GF-D8 (cell line): ENCODE measurements around the gene FBXL16.
A peak's percentile ranks its signal among the peaks of the same experiment; 100 is the strongest.

Source experiments
- DNase-seq: peaks from one replicate; lab custom pipeline; 2025; lab: John Stamatoyannopoulos, UW

Gene FBXL16

DNA sequence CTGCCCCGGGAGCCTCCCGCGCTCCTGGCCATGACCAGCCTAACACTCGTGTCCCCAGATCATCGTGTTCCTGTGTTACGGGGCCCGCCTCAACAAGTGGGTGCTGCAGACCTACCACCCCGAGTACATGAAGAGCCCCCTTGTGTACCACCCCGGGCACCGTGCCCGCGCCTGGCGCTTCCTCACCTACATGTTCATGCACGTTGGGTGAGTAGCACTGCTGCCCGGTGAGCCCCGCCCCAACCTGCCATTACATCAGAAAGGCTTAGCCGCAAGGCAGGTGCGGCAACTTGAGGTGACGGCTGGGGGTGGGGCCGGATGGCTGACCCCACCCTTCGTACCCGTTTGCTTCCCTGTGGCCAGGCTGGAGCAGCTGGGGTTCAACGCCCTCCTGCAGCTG lies 28.7 kb downstream of the FBXL16 start:
- DNase-seq, result no peak

DNA sequence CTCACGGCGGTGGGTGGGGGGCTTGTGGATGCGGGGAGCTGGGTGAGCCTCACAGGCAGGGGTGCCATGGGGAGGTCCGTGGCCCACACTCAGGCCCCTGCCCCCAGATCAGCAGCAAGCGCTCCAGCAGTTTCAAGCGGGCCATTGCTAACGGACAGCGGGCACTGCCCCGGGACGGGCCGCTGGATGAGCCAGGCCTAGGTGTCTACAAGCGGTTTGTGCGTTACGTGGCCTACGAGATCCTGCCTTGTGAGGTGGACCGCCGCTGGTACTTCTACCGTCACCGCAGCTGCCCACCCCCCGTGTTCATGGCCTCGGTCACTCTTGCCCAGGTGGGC lies 29.1 kb downstream of the FBXL16 start:
- no peak for DNase-seq

DNA sequence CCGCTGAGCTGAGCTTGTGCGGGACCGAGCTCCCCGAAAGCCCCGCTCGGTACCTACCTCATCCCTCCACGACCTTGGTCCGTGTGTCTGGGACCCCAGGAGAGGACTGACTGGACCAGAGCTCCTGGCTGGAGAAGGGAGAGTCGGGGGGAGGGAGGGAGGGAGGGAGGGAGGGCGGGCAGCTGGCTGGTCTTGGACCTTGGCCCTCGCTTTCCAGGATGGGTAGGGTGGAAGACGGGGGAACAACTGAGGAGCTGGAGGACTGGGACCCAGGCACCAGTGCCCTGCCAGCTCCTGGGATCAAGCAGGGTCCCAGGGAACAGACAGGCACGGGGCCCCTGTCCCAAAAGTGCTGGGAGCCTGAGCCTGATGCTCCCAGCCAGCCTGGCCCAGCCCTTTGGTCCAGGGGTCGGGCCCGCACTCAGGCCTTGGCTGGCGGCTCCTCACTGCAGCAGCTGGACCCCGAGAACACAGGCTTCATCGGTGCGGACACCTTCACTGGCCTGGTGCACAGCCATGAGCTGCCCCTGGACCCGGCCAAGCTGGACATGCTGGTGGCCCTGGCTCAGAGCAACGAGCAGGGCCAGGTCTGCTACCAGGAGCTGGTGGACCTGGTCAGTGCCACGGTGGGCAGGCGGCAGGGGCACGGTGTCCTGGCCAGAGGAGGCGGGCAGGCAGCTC lies 29.6 kb downstream of the FBXL16 start:
- DNase-seq, result no peak

DNA sequence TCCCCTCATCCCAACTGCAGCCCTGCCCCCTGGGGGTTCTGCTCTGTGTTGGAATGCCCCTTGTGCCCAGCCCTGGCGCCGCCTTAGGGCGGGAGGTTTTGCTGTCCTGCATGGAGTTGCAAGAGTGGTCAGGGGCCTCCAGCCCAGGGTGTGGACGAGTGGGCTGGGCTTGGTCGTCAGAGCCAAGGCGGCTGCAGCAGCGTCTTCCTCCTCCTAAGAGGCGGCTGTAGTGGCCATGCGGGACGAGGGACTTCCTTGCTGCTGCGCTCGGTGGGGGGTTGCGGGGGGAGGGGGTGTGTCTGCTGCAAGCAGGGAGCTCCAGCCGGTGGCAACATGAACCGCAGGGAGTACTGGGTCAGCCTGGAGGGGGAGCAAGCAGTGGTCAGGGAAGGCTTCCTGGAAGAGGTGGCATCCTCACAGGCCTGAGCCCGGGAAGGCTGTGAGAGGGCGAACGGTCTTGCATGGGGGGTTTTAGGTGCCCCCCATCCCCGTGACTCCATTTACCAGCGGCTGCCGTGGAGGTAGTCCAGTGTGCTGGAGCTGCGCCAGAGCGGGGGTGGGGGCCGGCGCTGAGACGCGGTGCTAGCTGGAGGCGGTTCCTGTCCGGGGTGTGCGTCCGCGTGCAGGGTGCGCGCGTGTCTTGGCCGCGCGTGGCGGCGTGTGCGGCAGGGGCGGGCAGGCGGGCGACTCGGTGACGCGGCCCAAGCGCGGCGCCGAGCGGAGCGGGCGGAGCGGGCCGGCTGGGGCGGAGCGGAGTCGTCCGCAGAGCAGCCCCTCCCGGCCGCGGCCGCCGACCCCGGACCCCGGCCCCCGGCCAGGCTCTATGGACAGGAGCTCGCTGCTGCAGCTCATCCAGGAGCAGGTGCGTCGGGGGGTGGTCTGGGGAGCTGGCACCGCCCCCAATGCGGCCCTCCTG lies 30.4 kb downstream of the FBXL16 start, which contains the start of gene RHBDL1:
RHBDL1 (plus strand) TSS at position 704 of the 916 bp plus-strand sequence; CDS start at position 824, 120 bp downstream.
- DNase-seq, result no peak

DNA sequence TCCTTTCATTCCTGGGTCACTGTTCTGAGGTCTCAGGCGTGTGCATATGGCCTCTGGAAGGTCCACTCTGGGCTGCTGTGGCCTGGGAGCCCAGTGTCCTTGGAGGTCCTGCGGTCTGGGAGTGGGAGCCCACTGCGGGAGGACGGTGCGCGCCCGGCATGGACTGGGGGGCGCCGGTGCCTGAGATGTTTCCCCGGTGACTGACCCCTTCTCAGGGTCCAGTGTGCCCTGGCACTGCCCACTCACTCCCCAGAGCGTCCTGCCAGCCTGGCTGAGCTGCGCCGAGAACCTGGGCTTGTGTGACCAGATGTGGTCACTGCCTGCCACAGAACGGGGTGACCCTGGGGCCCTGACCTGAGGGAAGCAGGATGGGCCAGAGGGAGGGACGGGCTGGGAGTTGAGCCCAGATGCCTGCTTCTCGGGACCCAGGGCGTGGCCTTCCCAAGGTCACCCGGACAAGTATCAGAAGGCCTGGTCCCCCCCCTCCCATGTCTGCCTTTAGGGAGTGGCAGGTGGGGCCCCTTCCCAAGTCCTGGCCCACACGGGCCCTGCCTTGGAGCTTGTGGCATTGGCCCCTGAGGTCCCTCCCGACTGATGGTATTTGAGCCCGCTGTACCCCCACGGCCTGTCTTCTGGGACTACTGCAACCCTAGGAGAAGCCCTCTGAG lies 31.3 kb downstream of the FBXL16 start:
- DNase-seq, result no peak

DNA sequence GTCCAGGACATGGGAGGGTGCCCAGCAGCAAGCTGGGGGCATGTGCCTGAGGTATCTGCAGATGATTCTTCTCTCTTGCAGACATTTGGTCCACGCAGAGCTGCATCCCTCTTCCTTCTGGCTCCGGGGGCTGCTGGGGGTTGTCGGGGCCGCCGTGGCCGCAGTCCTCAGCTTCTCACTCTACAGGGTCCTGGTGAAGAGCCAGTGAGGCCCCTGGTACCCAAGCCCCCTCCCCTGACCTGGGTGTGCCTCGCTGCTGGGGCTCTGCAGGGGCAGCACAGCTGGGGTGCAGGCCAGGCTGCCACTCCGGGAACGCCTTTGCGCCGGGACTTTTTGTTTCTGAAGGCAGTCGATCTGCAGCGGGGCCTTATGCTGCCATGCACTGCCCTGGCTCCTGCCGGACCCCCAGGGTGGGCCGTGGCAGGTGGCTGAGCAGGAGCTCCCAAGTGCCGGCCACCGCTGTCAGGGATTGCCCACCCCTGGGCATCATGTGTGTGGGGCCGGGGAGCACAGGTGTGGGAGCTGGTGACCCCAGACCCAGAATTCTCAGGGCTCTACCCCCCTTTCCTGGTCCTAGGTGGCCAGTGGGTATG lies 32.1 kb downstream of the FBXL16 start:
- no peak for DNase-seq

DNA sequence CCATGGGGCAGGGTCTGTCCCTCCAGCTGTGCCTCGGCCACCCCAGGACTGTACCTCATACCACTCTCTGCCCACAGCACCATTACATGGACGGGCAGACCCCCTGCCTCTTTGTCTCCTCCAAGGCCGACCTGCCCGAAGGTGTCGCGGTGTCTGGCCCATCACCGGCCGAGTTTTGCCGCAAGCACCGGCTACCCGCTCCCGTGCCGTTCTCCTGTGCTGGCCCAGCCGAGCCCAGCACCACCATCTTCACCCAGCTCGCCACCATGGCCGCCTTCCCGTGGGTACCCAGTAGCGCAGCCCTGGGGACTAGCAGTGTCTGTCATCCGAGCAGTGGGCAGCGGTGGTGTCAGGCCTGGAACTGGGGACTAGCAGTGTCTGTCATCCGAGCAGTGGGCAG lies 32.8 kb downstream of the FBXL16 start:
- DNase-seq, result no peak

DNA sequence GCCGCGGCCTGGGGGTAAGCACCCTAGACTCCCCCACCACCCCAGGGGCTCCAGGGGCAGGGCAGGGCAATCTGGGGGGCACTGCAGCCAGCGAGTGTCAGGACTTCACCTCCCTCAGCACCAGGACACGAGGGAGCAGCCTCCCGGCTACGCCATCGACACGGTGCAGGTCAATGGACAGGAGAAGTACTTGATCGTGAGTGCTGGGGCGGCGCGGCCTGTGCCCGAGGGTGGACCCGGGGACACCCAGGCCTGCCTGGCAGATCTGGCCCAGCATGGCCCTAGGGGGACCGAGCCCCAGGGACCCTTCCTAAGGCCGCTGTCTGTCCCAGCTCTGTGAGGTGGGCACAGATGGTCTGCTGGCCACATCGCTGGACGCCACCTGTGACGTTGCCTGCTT lies 33.2 kb downstream of the FBXL16 start:
- no peak for DNase-seq

DNA sequence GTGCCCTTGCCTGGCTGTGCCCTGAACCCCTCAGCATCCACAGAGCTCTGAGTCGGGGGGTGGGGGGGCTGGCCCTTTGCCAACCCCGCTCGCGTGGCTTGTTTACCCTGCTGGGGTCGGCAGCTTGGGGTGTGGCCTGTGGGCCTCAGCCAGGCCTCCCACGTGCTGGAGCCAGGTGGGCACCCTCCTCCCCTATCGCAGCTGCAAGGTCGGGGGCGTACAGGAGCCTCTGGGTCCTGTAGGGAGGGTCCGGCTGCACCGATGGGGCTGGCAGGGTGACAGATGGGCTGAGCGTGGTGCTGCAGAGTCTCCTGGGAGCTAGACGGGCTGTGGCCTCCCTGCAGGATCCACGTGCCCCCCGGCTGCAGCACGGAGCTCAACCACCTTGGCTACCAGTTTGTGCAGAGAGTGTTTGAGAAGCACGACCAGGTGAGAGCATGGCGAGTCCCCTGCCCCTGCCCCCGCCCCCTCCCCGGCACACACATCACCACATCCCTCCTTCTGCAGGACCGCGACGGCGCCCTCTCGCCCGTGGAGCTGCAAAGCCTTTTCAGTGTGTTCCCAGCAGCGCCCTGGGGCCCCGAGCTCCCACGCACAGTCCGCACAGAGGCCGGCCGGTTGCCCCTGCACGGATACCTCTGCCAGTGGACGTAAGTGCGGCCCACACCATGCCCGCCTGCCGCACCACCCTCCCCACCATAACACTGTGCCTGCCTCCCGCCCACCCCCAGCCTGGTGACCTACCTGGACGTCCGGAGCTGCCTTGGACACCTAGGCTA lies 34.1 kb downstream of the FBXL16 start:
- no peak for DNase-seq

DNA sequence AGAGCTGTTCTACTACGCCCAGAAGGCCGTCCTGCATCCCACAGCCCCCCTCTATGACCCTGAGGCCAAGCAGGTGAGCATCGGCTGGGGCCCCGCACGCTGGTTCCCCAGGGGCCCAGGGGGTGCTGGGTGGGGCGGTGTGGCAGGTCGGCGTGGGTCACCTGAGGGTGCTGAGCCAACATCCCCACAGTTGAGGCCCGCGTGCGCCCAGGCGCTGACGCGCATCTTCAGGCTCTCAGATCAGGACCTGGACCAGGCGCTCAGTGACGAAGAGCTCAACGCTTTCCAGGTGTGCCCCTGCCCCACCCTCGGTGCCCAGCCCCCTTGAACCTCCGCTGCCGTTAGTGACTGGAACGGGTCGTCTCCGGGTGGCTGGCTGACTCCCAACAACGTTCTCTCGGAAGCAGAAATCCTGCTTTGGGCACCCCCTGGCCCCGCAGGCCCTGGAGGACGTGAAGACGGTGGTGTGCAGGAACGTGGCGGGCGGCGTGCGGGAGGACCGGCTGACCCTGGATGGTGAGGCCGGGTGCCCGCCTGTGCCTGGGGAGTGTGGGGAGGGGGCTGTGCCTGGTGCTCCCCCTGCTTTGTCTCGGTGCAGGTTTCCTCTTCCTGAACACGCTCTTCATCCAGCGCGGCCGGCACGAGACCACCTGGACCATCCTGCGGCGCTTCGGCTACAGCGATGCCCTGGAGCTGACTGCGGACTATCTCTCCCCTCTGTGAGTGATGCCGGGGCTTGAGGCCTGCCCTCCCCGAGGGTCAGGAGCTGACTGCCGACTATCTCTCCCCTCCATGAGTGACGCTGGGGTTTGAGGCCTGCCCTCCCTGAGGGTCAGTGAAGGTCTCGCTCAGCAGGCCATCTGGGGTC lies 34.9 kb downstream of the FBXL16 start:
- no peak for DNase-seq

DNA sequence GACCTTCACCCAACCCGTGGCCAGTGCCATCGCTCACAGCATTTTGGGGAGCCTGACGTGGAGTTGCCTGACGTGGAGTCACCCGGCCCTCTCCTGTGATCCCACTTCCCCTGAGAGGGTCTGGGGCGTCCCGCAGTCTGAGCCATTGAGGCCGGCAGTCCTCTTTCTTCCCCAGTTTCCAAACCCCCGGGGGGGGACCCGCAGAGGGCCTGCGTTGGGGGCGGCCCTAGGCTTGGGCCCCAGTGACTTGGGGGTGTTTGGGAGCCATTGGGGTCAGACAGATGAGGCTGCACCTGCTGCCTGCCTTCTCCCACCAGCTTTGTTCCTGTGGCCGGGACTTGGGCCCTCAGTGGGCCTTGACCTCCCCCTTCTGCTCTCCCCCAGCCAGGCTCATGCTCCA lies 35.9 kb downstream of the FBXL16 start:
- DNase-seq, result no peak

DNA sequence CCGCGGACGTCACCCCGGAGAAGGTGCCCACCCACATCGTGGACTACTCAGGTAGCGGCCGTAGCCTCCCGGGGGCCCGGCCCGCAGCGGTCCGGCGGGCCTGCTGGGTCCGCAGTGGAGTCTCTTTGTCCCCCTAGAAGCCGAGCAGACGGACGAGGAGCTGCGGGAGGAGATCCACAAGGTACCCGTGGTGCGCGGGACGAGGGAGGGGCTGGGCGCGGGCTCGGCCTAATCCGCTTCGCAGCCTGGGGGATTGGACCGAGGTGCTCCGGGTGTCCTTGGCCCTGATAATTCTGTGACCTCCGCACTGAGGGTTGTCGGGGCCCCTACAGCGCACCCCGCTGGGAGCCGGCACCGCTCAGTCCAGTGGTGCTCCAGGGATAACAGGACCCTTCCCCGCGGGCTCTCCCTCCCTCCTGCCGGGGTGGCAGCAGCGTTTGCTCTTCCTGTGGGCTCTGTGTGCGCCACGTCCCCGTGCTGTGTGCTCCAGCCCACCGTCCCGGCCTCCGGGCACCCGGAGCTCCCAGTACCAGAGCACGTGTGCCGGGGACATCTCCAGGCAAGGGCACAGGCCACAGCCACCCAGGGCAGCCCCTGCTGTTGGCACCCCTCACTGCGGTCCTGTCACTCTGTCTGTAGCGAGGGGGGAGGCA lies 37.0 kb downstream of the FBXL16 start:
- no peak for DNase-seq

DNA sequence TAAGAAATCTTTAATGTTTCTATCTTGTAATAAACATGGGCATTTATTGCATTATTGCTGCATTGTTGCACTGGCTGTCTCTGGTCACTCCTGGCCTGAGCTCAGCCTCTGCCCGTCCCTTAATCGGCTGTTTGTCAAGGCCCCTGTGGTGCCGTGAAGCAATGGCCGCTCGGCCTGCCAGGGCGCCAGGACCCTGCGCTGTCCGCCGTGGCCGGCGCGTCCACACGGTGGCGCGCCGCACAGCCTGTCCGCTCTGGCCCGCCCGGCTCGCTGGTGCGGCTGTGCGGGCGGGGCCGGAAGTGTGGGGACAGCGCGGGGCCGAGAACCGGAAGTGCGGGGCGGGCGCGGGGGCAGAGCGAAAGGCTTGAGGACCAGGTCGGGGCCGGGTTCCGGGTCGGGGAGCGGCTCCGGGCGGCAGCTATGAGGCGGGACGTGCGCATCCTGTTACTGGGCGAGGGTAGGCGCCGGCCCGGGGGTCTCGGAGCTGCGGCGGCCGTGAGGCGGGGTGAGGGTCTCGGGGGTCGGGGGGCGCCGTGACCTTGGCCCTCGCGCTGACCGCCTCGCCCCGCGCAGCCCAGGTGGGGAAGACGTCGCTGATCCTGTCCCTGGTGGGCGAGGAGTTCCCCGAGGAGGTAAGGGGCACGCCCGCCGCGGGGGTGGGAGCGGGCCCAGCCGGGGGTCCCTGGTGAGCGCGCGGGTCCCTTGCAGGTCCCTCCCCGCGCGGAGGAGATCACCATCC lies 37.7 kb downstream of the FBXL16 start, which contains the start of gene RHOT2:
RHOT2 (plus strand) TSS at position 353 of the 739 bp plus-strand sequence; CDS start at position 421, 68 bp downstream.
- DNase-seq, result peak; percentile 65

DNA sequence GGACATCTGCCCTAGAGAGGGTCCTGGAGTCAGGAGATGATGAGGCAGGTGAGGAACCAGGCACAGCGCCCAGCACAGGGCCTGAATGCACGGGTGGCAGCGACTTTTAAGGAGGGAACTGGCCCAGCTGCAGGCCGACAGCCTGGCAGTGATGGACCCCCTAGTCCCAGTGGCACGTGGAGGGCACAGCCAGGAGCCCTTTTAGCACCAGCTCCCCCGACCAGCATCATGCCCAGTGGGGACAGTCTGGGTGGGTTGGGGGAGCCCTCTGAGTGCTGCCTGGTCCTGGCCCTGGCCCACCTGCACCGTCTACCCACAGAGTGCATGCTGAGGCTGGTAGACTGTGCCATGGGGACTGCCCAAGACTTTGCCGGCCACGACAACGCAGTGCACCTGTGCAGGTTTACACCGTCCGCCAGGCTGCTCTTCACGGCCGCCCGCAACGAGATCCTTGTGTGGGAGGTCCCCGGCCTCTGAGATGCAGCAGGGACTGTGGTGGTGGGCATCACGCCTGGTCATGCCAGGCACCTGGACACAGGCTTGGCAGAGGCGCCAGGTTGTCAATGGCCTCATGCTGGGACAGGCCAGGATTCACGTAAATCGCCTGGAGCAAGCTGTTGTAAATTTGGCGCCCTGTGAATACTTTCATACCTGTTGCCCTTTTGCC lies 38.4 kb downstream of the FBXL16 start:
- no peak for DNase-seq

DNA sequence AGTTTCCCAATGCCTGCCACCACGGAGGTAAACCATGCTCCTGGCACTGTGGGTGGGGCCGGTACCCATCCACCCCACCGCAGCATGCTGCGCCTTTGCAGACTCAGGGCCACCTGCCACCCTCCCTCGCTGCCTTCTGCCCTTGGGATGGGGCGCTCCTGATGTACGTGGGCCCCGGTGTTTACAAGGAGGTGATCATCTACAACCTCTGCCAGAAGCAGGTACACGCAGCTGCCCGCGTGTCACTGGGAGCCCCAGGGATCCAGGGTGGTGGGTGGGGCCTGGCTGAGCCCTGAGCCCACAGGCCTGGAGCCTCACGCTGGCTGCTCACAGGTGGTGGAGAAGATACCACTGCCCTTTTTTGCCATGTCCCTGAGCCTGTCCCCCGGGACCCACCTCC lies 39.0 kb downstream of the FBXL16 start:
- no peak for DNase-seq

DNA sequence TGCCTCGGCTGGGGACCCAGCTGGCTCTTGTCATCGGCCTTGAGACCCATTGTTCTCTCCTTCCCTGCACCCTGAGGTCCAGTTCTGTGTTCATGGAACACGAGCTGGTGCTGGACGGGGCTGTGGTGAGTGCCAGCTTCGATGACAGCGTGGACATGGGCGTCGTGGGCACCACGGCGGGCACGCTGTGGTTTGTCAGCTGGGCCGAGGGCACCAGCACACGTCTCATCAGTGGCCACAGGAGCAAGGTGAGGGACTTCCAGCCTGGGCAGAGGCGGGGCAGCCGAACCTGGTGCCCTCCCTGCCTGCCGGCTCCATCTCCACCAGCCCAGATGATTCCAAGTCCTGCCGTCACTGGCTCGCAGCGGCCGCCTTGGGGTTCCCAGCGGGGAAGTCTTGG lies 43.0 kb downstream of the FBXL16 start:
- DNase-seq, result no peak

DNA sequence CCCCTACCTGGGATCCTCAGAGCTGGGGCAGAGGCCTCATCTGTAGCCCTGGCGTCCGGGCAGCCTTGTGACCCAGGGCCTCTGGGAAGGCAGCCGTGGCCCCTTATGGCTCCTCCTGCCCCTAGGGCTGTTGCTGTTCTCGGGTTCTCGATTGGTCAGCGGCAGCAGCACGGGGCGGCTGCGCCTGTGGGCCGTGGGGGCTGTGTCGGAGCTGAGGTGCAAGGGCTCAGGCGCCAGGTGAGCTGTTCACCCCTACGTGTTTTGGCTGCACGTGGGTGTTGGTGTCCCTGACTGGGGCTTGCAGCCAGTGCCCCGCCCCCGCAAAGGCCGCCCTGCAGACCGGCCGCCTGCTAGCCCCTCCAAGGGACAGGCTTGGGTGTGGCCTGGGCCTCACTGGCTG lies 43.5 kb downstream of the FBXL16 start:
- no peak for DNase-seq

DNA sequence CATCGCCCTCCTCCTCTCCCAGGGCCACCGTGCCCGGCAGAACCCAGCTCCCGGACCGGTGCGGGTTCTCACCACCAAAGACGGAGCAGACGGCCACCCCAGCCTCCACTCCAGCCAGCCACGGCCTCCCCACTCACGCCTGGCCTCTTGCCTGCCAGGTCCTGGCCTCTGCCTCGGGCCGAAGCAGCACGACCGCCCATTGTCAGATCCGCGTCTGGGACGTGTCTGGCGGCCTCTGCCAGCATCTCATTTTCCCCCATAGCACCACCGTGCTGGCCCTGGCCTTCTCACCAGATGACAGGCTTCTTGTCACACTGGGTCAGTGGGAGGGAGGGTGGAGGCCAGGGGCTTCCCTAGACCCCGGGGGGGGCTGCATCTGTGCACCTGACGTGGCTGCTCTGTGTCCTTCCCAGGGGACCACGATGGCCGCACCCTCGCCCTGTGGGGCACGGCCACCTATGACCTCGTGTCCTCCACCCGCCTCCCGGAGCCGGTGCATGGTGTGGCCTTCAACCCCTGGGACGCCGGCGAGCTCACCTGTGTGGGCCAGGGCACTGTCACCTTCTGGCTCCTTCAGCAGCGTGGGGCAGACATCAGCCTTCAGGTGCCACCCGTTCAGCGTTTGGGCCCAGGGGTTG lies 44.3 kb downstream of the FBXL16 start:
- DNase-seq, result no peak
